GM21423 (cell line): ENCODE results near the gene LAYN.

ENCODE experiments used
- ATAC-seq: cut with Tn5 transposase; IDR thresholded peaks from one replicate; pipeline ENCODE4 v1.9.1; 2021; ENCODE audit warnings: mild to moderate bottlenecking, moderate library complexity; ENCODE audit not compliant: unreplicated experiment

LAYN gene, protein sequence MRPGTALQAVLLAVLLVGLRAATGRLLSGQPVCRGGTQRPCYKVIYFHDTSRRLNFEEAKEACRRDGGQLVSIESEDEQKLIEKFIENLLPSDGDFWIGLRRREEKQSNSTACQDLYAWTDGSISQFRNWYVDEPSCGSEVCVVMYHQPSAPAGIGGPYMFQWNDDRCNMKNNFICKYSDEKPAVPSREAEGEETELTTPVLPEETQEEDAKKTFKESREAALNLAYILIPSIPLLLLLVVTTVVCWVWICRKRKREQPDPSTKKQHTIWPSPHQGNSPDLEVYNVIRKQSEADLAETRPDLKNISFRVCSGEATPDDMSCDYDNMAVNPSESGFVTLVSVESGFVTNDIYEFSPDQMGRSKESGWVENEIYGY

DNA sequence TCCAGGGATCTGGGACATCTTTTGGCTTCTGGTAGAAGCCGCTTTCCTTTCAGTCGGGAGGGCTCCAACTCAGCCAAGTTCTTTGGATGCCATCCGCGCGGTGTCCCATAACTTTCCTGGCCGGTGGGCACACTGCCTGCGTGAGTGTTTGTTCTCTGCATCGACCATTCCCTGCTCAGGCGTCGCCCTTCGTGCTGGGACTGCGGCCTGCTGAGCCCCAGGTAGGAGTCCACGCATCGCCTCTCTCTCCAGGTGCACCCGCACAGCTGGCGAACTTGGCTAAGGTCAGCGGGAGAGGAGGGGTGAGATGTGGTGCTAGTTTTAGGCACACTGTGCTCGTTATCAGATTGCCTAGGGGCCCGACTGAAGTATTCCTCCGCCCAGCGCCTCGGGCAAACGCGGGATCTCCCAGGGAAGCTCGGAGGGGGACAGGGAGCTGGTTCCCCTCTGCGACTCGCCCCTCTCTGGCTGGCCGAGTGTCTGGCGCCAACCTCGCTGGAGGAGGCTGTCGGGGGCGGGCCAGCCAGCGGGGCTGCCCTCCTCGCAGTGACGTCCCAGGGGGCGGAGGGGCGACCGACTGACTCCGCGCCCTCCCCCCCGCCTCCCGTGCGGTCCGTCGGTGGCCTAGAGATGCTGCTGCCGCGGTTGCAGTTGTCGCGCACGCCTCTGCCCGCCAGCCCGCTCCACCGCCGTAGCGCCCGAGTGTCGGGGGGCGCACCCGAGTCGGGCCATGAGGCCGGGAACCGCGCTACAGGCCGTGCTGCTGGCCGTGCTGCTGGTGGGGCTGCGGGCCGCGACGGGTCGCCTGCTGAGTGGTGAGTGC lies at the start of gene LAYN:
LAYN (plus strand) TSS at position 607 of the 823 bp plus-strand sequence; CDS start at position 731, 124 bp downstream.
- no peak for ATAC-seq

DNA sequence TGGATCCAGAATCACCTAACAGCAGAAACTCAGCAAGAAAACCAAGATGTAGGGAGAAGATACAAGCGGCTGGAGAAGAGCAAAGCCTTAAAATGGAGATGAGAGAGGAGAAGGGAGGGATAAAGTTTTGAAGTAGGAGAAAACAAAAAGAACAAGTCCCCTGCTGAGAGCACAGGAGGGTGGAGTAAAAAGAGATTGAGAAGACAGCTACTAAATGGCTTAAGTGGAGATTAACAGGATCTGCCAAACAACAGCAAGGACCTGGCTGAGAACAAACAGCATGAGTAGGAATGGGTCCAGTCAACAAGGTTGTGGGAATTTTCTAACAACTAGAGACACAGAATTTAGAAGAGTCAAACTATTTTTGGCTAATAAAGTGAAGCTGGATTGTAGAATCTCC lies 46.5 kb upstream of the LAYN start:
- ATAC-seq, result no peak

DNA sequence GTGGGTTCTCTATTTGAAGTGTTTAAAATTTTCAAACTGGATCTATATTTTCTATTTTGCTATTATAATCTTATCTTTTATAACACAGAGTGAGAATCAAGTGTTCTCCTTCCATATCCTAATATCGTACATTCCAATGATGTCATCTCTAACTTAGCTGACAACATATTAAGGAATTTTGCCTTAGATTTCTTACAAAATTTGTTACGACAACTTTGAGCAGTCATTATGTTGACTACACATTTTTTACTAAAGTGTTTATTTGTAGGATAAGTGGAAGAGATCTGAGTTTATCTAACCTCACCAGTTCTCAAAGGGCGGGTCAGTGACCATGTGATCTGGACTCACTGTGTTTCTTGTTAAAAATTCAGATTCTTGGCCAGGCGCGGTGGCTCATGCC lies 41.0 kb upstream of the LAYN start:
- ATAC-seq, result no peak

DNA sequence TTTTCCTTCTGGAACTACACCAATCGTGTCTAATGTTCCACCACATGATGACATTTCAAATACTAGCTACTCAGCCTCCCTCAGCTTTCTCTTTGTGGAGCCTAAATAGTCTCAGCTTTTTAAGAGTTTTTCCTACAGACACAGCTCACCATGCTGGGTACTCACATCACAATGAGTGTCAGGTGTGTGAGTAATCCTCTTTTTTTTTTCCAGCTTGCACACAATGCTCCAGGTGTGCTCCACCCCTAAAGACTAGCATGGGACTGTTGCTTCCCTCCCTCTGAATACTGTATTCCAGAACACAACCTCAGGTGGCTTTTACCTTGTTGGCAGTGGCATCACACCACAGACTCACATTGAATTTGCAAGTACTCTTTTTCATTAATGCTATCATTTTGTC lies 40.0 kb upstream of the LAYN start:
- no peak for ATAC-seq

DNA sequence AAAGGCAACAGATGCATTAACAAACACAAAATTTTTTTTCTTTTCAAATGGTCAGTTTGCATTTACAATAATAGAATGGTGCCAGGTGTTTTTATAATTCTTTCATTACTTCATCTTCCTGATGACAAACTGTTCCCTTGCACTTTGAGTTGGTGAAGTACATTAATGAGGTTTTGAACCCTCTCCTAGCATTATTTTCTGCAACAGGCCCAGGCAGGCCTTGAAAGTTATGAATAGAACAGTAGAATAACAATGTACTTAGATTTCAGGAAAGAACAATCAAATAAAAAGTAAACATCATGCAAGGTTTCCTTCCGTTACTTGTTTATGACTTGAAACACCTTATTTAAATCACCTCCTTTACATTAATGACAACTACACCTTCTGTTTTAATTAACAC lies 37.9 kb upstream of the LAYN start:
- no peak for ATAC-seq

DNA sequence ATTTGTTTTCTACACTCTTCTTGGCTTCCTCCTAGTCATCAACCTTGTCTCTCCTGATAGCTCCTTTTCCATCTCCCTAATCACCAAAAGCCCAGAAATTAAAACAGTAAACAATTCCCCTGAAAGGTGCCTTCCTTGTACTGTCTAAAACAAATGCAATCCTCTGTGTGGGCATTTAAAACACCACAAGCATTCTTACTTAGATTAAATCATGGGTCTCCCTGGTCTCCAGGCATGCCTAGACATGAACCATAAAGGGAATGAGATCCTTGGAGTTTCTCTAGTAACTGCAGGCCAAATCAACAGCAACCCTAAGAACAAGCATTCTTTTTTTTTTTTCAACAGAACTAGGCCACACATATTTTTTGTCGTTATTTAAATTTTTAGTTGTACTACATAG lies 30.2 kb upstream of the LAYN start:
- no peak for ATAC-seq

DNA sequence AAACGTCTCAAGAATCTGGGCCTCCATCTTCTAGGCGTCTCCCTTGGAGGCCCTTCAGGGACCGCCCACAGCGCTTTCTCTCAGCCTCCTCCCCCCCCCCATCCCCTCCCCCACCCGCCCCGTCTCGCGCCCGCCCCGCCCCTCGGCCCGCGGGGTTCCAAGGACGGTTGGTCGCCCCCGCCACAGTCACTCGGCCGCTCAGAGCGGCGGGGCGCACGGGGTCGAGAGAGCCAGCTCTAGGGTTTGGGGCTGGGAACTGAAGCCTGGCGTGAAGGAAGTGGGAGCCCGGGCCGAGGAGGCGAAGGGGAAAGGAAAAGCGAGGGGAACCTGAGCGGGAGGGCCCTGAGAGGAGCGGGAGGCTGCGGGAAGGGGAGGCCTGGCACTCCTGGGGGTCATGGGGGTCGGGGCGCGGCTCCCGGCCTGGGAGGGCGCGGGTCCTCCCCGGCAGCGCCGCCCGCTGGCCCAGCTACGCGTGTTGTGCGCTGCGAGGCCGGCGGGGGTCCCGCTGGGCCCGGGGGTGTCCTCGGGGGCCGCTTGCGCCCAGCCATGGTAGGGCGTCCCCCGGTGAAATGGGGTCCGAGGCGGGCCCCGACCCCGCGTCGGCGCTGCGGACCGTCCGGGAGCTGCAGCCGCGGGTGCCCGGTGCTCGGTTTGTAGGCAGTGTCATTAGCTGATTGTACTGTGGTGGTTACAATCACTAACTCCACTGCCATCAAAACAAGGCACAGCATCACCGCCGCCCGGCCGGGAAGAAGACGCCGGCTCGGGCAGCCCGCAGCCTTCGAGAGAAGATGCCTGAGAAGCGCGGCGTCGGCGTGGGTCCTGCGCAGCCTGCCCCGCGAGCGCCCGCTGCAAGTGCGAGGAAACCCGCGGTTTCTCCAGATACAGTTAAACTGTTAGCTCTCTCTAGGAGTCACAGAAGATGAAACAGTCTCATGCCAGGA lies 28.0 kb upstream of the LAYN start, which contains the start of gene BTG4:
BTG4 (minus strand) TSS at position 91 of the 944 bp plus-strand sequence. CDS start 13,610 bp downstream, outside the sequence.
- ATAC-seq, result no peak

DNA sequence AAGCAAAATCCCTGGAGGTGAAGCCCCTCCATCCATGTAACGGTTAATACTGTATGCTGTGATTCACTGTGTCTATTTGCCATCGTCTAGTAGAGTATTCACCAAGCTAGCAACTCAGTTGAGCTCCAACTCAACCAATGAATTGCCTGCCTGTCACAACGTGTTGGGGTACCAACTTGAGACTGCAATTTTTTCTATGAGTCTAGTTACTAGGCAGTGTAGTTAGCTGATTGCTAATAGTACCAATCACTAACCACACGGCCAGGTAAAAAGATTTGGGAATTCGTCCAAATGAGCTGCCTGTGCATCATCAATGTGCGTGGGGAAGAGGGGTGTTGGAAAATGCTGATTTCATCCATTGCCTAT lies 27.3 kb upstream of the LAYN start:
- no peak for ATAC-seq

DNA sequence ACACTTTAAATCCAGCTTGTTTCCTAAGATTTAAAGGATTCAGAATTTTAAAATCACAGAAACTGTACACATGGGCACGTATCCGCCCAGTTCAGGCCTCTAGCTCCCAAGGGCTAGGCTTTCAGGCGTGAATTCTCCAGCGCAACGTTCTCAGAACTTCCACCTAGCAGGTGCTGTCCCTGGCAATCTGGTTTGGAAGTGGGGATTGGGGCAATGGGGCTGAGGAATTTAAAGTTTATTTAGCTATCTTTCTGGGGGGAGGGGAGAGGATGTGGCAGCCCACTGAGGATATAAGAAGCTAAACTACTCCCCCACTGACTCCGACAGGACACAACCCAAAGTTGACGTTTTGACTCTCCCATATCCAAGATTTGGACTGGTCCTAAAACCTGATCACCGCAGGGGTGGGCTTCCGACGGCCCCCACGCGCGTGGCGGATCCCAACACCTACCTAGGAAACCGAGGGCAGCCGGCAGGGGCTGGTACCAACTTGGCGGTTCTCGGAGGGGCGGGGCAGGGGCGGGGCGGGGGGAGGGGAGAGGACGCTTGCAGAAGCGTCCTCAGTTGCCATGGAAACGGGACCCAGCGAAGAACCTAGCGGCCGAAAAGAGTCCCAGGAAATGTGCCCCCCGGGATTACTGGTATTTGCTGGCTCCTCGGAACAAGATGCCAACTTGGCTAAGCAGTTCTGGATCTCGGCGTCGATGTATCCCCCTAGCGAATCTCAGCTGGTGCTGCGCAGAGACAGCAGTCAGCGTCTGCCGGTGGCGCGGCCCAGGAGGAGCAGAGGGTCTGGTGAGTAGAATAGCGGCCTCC lies 26.1 kb upstream of the LAYN start, which contains the start of gene HOATZ:
HOATZ (plus strand) TSS at position 563 of the 816 bp plus-strand sequence; CDS start at position 570, 7 bp downstream.
- ATAC-seq, result no peak

DNA sequence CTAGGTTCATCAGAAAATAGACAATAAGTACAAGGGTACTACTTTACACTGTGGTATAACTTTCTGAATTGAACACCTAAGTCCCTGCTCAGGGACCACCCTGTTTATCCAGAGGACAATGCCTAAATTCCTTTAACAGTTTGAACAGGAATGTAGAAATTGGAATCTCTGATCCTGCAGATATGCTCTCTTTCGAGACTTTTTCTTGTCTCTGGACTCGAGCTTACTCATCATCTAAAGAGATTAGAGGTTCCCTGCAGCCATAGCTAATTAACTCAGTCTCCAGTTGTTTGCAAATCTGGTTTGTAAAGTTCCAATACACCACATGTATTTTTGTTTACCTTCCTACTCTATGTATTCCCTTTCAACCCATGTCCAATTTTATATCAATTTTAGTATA lies 24.9 kb upstream of the LAYN start:
- no peak for ATAC-seq

DNA sequence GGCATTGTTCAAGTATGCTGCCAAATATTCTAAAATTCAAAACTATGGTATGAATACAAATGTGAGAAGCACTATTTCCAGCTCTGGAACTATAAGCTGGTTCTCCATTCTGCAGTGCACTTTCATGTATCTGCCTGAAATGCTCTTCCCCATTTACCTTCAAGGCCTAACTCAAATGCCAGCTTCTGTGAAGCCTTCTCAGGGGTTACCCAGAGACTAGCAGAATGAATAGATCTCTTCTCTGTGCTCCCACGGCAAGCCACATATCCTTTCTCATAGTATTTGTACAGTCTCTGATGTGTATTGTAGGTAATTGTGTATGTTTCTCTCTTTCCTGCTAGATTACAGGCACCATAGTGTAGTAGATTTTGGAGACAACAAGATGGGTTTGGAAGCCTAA lies 21.9 kb upstream of the LAYN start:
- no peak for ATAC-seq

DNA sequence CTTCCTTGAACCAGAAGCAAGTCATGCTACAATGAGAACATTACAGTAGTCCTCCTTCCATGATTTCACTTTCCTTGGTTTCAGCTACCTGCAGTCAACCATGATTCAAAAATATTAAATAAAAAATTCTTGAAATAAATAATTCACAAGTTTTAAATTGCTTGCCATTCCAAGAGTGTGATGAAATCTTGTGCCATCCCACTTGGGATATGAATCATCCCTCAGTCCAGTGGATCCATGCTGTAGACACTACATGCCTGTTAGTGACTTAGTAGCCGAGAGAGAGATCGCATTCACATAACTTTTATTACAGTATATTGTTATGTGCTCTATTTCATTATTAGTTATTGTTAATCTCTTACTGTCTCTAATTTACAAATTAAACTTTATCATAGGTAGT lies 20.0 kb upstream of the LAYN start:
- no peak for ATAC-seq

DNA sequence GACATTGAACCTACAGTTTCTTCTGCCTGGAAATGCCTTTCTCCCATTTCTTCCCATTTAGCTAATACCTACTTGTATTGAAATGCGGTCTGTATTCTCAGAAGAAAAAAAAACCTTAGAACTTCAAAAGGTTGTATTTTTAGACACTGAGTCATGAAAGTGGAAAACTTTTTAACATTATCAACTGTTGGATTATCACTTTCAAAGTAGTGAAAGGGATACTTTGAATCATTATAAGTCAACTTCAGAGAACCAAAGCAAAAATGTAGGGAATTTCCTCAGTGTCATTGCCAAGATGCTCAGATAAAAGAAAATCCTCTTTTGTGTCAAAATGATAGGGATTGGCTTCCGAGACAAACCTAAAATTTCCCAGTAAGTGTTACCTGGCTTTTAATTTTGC lies 19.4 kb upstream of the LAYN start:
- no peak for ATAC-seq

DNA sequence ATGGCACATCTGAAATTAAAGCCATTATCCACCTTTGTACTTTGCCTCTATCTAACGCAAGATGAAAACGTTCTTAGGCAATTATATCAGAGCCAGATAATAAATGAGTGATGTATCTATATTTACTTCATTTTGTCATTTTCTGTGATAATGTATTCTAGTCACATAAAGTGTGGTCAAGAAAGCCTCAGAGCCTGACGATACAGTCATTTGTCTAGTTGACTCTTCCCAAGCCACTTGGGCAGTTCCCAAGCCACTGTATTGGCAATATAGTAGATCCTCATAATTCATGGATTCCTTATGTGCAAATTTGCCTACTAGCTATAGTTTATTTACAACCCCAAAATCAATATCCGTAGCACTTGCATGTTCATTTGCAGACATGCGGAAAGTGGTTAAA lies 18.1 kb upstream of the LAYN start:
- no peak for ATAC-seq

DNA sequence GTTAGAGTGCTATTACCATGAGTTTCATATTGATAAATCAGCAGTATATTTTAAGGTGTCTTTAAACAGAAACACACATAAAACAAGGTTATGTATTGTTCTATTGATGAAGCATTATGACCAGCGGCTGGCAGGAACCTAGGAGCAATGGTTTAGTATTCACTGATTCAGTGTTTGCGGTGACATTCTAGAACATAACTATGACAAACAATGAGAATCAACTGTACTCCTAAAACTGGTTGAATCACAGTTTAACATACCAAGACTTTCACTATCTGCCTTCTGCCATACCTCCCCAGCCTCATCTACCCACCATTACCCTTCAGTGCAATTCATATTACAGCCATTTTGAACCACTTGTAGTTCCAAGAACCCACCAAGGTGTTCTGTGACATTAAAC lies 17.2 kb upstream of the LAYN start:
- ATAC-seq, result no peak

DNA sequence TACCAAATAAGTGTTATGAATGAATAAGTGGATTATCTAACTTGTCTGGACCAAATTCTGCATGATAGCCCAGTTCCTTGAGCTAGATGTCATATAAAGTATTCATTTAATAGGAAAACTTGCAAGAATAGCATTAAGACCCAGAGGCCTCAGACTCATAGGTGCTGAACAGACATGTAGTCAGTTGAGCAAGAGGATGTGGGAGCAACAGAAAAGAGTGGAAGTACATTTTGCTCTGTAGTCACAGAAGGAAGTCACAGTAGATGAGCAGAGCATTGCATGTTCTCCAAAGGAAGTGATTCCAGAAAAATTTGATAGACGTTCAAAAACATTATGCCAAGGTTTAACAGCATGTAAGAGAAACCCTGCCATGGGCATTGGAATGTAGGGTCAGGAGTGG lies 16.5 kb upstream of the LAYN start:
- no peak for ATAC-seq

DNA sequence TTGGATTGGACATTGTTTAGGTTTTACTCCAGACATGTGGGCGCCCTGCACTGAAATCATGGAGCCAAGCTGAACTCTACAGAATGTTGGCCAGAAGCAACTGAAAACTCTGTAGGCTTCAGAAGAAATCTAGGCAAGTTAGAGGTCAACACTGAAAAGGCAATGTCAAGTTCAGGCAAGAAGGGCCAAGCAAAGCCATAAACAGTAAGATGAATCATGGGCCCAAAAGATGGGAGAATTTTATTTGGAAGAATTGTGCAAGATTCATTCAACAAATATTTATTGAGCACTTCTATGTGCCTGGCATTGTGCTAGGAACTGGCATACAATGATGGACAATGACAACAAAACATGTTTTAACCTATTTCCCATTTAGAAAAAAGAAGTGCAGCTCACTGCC lies 15.1 kb upstream of the LAYN start:
- no peak for ATAC-seq

DNA sequence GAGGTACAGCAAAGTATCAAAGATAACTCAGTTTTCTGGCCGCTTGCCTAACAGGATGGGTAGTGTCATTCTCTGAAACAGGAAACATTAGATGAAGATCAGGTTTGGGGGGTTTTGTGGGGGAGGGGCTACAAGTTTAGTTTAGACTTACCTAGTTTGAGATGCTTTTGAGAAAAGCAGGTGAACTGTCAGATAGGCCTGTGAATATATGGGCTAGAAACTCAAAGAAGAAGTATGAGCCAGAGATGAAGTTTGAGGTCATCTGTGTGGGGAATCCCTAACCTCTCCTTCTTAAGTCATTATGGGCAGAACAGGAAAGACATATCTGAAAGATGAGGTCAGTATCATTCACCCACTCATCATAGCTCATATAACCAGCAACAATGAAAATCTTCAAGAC lies 14.0 kb upstream of the LAYN start:
- no peak for ATAC-seq

DNA sequence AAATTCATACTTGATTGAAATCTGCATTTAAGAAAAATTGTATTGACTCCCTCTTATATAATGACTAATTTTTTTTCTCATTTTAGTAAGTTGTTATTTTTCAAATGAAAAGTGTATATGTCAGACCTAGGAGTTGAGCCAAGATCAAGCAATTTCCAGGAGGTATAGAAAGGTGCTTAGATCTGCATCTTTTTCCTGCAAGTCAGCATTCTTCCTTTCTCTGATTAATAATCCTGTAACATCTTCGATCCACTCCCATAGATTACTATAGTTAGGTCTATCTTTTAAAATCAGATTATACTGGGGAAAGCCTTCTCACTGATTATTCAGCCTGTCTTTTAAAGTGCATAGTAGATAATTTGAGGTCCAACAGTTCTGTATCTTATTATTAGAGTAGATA lies 13.2 kb upstream of the LAYN start:
- no peak for ATAC-seq

DNA sequence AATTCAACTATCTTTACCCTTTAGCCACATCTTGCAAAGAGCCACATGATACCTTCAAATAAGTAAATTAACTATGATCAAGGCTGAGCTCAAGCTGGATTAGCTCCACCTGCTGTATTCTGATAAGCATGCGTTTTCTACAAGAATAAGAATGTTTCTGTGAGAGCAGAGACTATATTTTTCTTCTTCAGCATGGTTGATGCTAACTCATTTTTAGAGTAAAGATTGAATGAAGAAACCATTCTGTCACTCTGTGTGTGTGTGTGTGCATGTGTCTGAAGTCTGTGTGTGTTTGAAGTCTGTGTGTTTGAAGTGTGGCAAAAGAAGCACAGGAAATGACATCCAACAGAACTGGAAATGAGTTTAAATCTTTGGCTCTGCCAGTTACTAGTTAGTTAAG lies 12.0 kb upstream of the LAYN start:
- no peak for ATAC-seq
